ENCODE results near the gene SLC9A8.
"Not testable (repeated sequence)": the region's sequence is repeated elsewhere in the genome, so short reads cannot be mapped to it uniquely, and the experiment has no call there.

SLC9A8 gene

DNA sequence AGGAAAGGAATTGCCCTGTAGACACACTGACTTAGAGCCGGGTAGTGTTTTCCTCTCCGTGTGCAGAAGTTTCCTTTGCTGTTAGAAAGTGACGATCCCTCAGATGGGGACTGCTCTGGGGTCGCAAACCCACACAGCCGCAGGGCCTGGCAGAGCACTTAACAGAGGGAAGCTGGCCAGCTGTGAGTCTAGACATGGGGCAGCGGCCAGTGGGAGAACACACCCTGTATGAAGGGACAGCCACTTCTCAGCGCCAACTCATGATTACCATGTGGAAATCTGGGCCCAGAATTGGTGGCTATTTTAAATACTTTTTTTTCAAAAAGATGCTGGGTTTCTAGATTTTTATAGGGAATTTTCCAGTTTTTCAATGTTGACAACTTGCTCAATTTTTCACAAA, 39.4 kb downstream of the SLC9A8 start:
- FAIRE-seq = no peak

GRCh38 chr20:49852522-49853080, 40.0 kb downstream of the SLC9A8 start:
- FAIRE-seq = no peak

DNA sequence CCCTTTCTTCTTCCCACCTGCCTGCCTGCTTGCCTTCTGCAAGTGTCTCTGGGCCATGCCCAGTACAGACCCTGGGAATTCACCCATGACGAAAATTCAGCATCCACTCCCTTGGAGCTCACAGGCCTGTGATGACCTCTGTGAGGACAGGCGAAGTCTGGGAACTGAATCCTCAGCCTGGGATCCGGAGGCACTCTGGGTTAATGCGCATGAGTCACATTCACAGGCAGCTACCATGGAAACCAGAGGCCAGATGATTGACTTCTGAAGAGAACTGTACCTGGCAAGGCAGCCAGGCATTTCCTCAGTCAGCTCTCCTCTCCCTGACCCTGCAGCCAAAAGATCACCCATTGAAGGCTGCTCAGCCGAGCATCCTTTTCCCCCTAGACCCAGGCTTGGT, 41.0 kb downstream of the SLC9A8 start:
- no peak for FAIRE-seq

GRCh38 chr20:49854190-49854875, 41.7 kb downstream of the SLC9A8 start:
- no peak for FAIRE-seq

GRCh38 chr20:49856904-49857303, 44.3 kb downstream of the SLC9A8 start:
- no peak for FAIRE-seq

DNA sequence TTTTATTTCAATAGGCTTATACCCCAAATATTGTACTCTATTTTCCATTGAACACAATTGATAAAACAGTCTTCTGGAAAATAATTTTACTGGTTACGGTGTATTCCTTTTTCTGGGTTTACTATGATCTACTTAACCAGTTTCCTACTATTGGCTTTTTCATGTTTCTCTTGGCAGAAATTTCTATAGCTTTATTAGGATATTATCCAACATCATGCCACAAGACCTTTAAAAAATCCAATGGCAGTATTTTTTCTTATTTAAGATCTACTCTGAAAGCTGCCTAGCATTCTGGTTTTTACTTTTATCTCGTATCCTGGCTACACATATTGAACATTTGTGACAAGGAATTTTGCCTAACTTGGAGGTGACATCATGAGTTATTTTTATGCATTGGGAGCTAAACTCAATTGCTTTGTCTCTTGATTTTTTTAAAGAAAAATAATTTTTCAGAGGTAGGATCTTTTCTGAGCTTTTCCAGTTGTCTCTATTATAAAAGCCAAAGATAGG, 45.5 kb downstream of the SLC9A8 start:
- no peak for FAIRE-seq

DNA sequence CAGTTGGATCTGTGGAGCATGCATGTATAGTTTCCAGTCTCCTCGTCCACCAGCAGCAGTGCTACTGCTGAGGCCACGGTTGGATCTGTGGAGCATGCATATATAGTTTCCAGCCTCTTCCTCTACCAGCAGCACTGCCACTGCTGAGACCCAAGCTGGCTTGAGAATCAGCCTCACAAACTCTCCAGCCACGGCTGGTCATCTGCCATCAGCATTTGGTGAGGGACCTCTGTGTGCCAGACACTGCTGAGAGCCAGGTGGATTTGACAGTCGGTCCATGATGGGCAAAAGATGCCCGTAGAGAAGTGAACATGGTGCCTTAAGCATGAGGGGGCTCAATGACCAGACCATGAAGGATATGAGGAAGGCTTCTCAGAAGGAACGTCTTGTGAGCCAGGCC, 46.4 kb downstream of the SLC9A8 start:
- no peak for FAIRE-seq

- no peak for FAIRE-seq
These were observed 47.2 kb downstream of the SLC9A8 start for GRCh38 chr20:49859807-49860206.

DNA sequence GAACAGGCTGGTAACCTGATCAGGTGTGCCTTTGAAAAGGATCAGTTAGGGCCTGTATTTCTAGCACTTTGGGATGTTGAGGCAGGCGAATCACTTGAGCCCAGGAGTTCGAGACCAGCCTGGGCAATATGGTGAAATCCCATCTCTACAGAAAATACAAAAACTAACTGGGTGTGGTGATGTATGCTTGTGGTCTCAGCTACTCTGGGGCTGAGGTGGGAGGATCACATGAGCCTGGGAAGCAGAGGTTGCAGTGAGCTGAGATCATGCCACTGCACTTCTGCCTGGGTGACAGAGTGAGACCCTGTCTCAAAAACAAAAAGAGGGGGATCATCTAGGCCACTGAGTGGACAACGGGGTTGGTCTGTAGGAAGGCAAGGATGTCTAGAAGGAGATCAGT, 48.6 kb downstream of the SLC9A8 start:
- FAIRE-seq = not testable (repeated sequence)

DNA sequence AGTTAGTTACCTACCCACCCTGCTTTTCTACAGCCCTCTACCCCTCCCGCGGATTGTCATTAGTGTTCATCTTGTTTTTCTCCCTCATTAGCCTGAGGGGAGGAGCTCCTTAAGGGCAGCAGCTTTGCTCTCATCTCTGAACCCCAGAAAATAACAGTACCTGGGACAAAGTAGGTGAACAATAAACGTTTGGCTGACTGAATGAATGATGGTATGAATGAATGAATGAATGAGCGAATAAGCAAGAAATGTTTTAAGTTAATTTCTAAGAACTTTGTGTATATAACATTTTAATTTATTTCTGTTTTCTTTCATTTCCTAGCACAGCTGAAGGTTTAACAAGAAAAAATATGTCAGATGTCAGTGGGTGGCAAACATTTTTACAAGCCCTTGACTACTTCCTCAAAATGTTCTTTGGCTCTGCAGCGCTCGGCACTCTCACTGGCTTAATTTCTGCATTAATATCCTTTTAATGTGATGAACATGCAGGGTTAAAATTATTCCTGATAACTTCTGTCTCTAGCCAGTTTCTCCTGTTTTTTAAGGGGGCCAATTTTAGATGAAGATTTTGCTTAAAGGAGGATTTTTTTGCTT, 50.1 kb downstream of the SLC9A8 start:
- FAIRE-seq = no peak

GRCh38 chr20:49863666-49864065, 51.0 kb downstream of the SLC9A8 start:
- FAIRE-seq = no peak

DNA sequence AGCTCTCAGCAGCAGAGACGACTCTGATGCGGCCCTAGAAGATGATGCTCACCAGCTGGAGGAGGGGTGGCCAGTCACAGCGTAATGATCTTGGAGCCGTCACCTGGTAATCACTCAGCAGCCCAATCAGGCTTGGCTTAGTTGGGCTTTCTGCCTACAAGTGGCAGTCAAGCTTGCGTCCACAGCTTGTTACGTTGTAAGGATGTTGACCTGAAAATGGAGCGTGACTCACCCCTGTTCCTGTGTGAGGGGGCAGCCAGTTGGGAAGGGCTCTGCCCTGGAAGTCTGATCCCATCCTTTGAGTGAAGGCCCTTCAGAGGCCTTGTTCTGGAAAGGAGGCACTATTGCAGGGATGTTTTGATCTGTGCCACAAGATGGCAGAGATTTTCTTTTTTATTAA, 52.9 kb downstream of the SLC9A8 start:
- no peak for FAIRE-seq

DNA sequence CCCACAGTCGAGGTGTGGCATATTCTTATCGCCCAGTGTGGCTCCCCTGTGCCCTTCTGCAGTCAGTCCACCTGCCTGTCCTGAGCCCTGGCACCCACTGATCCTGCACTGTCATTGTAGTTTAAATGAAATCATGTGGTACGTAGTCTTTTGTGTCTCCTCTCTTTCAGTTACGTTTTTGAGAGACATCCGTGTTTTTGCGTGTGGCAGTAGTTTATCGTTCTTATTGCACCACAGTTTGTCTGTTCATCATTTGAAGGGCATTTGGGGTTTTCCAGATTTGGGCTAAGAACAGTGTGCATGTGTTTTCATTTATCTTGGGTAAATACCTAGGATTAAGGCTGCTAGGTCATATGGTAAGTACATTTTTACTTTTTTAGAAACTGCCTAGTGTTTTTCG, 53.4 kb downstream of the SLC9A8 start:
- FAIRE-seq = no peak

GRCh38 chr20:49867453-49868215, 55.0 kb downstream of the SLC9A8 start:
- FAIRE-seq = no peak

- no peak for FAIRE-seq
These were observed 55.9 kb downstream of the SLC9A8 start for GRCh38 chr20:49868538-49868937.

- FAIRE-seq = no peak
These were observed 56.3 kb downstream of the SLC9A8 start for GRCh38 chr20:49868964-49869363.

DNA sequence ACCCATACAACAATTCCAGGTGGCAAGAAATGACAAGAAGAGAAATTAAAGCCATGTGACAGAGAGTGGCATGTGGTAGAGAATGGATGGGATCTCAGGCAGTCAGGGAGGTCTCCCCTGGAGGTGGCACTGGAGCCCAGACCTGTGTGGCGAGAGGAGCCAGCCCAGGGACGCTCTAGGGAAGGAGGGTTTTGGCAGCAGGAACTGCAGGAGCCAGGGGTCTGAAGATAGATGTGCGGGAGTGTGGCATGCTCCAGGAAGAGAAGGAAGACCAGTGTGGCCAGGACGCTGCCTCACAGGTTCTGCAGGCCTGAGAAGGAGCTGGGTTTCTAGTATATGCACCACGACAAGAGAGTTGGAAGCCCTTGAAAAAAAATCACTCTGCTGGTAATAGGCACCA, 57.6 kb downstream of the SLC9A8 start:
- FAIRE-seq = no peak

DNA sequence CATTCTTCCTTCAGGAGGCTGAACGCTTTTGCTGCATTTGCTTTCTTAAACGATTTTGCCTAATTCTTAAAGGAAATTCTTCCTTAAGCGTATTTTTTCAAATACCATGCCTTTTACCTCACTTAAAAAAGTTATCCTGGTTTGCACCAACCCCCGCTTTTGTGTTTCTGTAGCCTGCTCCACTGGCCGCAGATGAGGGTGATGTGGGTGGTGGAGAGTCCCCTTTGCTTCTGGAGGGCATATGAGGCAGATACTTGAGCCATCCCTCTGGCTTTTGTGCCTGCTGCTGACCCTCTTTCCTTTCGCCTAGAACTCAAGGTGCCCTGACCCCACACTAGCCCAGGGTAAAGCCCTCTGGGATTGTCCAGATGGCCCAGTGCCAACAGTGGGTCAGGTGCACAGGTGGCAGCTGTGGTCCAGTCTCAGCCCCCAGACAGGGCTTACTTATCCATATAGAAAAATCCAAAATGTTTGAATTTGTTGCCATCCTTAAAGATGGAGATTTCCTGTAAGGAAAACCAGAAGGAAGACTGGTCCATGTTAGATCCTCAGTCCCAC, 58.8 kb downstream of the SLC9A8 start:
- FAIRE-seq = no peak

DNA sequence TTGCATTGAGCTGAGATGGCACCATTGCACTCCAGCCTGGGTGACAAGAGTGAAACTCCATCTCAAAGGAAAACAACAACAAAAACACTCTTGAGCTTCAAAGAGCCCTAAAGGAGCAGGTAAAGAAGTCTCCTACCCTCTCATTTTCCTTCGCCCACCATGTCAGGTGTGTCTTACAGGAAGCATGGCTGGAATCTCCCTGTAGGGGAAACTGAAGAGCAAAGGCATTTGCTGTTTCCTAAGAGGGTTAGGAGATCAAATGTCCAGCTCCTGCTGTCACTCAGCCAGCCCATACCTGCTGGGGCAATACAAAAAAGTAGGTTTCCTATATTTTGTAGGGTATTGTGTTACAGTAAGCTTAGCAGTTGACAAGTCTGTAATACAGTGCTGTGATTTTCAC, 59.4 kb downstream of the SLC9A8 start:
- FAIRE-seq = no peak

- no peak for FAIRE-seq
These were observed 62.1 kb downstream of the SLC9A8 start for GRCh38 chr20:49874696-49875095.

GRCh38 chr20:49877386-49877921, 64.8 kb downstream of the SLC9A8 start:
- no peak for FAIRE-seq

GRCh38 chr20:49878977-49879376, 66.3 kb downstream of the SLC9A8 start:
- no peak for FAIRE-seq

GRCh38 chr20:49880177-49880576, 67.5 kb downstream of the SLC9A8 start:
- no peak for FAIRE-seq

Data from colon (tissue), 2 donors.